Epithelial cell of esophagus (primary cell): ENCODE results near the gene ARRB2.
"Not testable (repeated sequence)": the region's sequence is repeated elsewhere in the genome, so short reads cannot be mapped to it uniquely, and the experiment has no call there.

Experiments
- DNase-seq: peaks from one replicate; pipeline ENCODE4 v3.0.0; 2010; ENCODE audit warnings: low read depth
- H3K4me3 ChIP-seq: 2 replicates; pipeline ENCODE4 v1.5.1; 2011; ENCODE audit warnings: mild to moderate bottlenecking, low read length, control low read depth
- TF ChIP-seq, protein P1 (sequence below): IDR thresholded peaks from 2 replicates; pipeline ENCODE4 v1.5.1; 2011; ENCODE audit warnings: low read depth, mild to moderate bottlenecking, low read length, control low read depth, inconsistent platforms; ENCODE audit not compliant: insufficient read depth; ENCODE audit errors: missing control alignments

ARRB2 gene

DNA sequence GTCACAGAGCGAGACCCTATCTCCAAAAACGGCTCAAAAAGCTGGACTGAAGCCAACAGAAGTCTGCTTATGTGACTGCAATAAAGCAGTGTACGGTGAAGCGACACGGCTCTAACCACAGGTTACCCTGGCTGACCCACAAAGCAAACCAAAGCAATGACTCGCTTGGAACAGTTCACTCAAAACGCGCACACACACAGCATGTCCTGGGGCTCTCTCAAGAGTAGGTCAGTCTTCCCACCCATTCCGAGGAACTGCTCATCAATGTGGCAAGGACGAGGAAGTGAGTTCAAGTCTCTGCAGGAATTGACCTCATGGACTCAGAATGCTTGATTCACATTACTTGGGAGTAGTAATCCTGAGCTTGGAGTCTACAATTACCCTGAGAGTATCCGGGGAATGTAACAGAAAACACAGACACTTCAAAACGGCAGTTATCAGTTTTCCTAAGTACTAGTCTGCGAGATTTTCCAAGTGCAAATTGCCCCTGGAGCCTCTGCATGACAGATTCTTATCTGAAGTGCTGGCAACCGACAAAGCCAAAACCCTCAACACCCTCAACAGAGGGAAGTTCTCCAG lies 31.9 kb upstream of the ARRB2 start:
- DNase-seq: peak; percentile 92
- TF ChIP-seq, protein P1, sequence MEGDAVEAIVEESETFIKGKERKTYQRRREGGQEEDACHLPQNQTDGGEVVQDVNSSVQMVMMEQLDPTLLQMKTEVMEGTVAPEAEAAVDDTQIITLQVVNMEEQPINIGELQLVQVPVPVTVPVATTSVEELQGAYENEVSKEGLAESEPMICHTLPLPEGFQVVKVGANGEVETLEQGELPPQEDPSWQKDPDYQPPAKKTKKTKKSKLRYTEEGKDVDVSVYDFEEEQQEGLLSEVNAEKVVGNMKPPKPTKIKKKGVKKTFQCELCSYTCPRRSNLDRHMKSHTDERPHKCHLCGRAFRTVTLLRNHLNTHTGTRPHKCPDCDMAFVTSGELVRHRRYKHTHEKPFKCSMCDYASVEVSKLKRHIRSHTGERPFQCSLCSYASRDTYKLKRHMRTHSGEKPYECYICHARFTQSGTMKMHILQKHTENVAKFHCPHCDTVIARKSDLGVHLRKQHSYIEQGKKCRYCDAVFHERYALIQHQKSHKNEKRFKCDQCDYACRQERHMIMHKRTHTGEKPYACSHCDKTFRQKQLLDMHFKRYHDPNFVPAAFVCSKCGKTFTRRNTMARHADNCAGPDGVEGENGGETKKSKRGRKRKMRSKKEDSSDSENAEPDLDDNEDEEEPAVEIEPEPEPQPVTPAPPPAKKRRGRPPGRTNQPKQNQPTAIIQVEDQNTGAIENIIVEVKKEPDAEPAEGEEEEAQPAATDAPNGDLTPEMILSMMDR: no peak
- no peak overlapping the region for H3K4me3 ChIP-seq

DNA sequence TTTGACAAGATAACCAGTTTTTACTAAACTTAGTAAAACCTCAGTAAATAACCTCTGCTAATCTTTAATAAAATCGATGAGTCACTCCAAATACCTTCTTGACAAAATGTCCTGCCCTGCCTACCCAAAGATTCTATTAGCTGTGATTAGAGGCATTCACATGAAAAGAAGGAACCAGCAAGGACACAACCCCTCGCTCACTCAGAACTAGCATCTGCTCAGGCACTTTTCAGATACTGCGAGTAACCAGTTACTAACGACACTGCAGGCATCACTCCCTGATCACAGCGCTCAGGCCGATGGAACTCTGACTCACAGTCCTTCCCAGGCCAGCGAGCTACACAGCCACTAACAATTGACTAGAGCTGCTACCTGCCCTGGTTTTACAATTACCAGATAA lies 30.8 kb upstream of the ARRB2 start:
- H3K4me3 ChIP-seq: no peak overlapping the region
- TF ChIP-seq, protein P1: no peak
- DNase-seq: peak; percentile 81

DNA sequence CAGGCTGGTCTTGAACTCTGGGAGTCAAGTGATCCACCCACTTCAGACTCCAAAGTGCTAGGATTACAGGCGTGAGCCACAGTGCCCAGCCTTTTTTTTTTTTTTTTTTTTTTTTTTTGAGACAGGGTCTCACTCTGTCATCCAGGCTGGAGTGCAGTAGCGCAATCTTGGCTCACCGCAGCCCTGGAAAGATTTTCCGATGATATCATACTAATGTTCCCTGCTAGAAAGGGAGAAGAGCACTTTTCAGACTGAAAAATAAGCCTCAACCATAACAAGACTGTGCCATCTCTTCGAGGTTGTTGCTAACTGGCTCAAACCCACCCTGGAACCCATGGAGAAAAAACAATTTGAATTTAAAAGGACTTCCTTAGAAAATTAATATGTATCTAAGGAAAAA lies 26.7 kb upstream of the ARRB2 start:
- not testable (repeated sequence) for H3K4me3 ChIP-seq, DNase-seq

DNA sequence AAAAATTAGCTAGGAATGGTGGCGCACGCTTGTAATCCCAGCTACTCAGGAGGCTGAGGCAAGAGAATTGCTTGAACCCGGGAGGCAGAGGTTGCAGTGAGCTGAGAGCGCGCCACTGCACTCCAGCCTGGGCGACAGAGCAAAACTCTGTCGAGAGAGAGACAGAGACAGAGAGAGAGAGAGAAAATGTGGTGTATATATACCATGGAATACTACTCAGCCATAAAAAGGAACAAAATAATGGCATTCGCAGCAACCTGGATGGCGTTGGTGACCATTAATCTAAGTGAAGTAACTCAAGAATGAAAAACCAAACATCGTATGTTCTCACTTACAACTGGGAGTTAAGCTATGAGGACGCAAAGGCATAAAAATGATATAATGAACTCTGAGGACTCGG lies 20.6 kb upstream of the ARRB2 start:
- not testable (repeated sequence) for DNase-seq, H3K4me3 ChIP-seq

DNA sequence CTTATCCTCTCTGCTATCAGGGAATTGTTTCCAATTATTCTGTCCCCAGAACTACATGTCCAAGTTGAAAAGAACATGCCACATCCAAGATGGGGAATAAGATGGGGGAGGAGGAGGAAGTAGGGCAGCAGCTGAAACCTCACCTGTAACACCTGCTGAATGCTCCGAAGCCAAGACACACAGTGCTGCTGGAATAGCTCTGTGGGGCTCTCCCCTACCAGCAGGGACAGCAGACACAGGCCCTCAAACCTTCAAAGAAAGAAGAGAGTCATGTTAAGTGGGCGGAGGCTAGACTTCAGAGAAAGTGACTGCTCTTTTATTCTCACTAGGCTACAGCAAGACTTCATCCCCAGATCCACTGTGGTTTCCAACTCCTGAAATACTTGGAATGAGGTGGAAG lies 19.7 kb upstream of the ARRB2 start:
- no peak overlapping the region for H3K4me3 ChIP-seq
- DNase-seq: no peak
- TF ChIP-seq, protein P1: no peak

DNA sequence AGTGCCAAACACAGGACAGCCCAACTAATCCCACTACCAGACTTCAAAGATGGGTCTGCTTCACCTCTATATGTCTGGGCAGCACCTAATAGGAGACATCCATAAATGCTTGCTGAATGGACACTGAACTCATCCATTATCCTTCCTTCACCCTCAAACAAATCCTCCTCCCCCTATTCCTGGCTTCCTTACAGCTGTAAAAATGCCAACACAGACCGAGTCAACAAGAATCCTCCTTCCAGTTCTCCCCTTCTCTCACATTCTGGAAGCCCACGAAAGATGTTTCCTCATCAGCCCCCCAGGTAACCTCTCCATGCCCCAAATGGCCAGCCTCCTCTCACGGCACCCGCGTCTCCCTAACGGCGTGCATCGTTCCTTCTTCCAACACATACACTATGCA lies 18.7 kb upstream of the ARRB2 start:
- no peak for DNase-seq
- TF ChIP-seq, protein P1: no peak
- H3K4me3 ChIP-seq: no peak overlapping the region

DNA sequence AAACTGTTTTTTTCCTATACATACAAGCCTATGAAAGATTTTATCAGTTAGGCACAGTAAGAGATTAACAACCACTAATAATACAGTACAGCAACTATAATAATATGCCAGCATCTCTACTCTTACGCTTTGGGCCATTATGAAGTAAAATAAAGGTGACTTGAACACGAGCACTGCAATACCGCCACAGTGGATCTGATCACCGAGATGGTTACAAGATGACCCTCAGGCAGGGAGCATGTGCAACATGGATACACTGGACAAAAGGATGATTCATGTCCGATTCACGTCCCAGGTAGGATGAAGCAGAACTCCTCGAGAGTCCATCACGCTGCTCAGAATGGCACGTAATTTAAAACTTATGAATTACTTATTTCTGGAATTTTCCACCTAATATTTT lies 17.0 kb upstream of the ARRB2 start:
- peak; percentile 33 for DNase-seq
- H3K4me3 ChIP-seq: no peak overlapping the region
- TF ChIP-seq, protein P1: no peak

DNA sequence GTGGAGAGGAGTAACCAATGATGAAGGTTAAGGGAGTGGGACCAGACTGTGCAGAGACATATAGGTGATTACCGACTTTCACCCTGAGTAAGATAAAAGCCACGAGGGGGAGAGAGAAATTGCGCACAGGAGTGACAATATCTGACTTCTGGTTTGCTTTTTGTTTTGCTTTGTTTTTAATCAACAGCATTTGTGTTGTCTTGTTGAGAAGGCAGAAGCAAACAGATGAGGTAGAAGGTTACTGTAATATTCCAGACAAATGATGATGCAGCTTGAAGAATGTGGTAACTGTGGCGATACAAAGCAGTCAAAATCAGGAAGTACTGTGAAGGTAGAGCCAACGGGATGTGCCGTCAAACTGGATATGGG lies 14.0 kb upstream of the ARRB2 start:
- DNase-seq: no peak
- TF ChIP-seq, protein P1: no peak
- H3K4me3 ChIP-seq: no peak overlapping the region

DNA sequence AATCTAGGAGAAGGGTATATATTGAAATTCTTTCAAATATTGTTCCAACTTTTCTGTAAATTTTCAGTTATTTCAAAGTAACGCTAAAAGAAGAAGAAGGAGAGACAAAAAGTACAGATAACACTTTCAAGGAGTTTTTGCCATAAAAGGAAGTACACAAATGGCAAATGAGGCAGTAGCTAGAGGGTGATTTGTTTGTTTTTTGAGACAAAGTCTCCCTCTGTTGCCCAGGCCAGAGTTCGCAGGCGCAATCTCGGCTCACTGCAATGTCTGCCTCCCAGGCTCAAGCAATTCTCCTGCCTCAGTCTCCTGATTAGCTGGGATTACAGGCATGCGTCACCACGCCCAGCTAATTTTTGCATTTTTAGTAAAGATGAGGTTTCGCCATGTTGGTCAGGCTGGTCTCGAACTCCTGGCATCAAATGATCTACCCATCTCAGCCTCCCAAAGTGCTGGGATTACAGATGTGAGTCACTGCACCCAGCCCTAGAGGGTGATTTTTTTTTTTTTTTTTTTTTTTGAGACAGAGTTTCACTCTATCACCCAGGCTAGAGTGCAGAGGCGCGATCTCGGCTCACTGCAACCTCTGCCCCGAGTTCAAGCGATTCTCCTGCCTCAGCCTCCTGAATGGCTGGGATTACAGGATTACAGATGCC lies 10.9 kb upstream of the ARRB2 start:
- H3K4me3 ChIP-seq, DNase-seq: not testable (repeated sequence)
